Ectodermal cell (in vitro differentiated cells): Measurements from ENCODE around the gene RNF182.

Source experiments
- H3K27ac ChIP-seq: 2 replicates; pipeline ENCODE4 v1.7.0; 2013; ENCODE audit warnings: mild to moderate bottlenecking, low read depth, low read length; ENCODE audit not compliant: insufficient read depth, poor library complexity, severe bottlenecking
- H3K27me3 ChIP-seq: 2 replicates; pipeline ENCODE4 v1.7.0; 2013; ENCODE audit warnings: mild to moderate bottlenecking, low read length; ENCODE audit not compliant: insufficient read depth, control insufficient read depth, poor library complexity, severe bottlenecking
- H3K36me3 ChIP-seq: one replicate; pipeline ENCODE4 v1.7.0; 2013; ENCODE audit warnings: low read length; ENCODE audit not compliant: control insufficient read depth, insufficient read depth
- H3K4me1 ChIP-seq: one replicate; pipeline ENCODE4 v1.7.0; 2013; ENCODE audit warnings: low read length; ENCODE audit not compliant: control insufficient read depth, insufficient read depth
- H3K4me3 ChIP-seq: 2 replicates; pipeline ENCODE4 v1.7.0; 2013; ENCODE audit warnings: low read depth, low read length, control low read depth; ENCODE audit not compliant: insufficient read depth
- H3K9me3 ChIP-seq: 2 replicates; pipeline ENCODE4 v1.7.0; 2013; ENCODE audit warnings: mild to moderate bottlenecking, low read length, moderate library complexity; ENCODE audit not compliant: control insufficient read depth
- WGBS, 2 experiments: methylation state at CpG; one replicate each; pipeline ENCODE4 v1.1.7; 2013; ENCODE audit warnings: missing lambda C conversion rate in 2 of 2; 5-methylcytosine and 5-hydroxymethylcytosine counted together

RNF182 gene

DNA sequence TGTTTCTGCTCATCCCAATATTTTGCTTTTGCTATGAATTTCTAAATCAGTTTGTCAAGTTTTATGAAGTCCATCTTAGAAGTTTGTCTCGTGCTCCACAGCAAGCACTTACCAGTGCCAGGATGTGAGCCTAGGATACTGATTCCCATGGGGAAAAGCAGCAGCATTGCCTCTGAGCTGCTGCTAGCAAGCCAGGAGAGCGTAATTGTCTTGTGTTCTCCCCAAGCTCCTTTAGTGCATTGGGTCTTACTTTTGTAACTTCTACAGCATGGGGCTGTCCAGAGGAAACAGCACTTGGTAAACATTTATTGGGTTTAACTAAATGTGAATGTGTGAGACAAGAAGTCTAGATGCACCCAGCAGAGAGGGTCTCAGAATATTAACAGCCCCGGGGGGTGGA, 76.1 kb downstream of the RNF182 start:
- Histone ChIP-seq H3K27ac (no peak overlapping the region), H3K36me3 (no peaks in the 10 kb centered on the region), H3K4me1 (peaks cover 5% of the 10 kb centered on the region), H3K27me3 (no peaks in the 10 kb centered on the region), H3K9me3 (no peaks in the 10 kb centered on the region), H3K4me3 (no peak overlapping the region)
- WGBS, 2 experiments, result 91 to 92% methylated on average over 3 of the region's 3 CpGs

DNA sequence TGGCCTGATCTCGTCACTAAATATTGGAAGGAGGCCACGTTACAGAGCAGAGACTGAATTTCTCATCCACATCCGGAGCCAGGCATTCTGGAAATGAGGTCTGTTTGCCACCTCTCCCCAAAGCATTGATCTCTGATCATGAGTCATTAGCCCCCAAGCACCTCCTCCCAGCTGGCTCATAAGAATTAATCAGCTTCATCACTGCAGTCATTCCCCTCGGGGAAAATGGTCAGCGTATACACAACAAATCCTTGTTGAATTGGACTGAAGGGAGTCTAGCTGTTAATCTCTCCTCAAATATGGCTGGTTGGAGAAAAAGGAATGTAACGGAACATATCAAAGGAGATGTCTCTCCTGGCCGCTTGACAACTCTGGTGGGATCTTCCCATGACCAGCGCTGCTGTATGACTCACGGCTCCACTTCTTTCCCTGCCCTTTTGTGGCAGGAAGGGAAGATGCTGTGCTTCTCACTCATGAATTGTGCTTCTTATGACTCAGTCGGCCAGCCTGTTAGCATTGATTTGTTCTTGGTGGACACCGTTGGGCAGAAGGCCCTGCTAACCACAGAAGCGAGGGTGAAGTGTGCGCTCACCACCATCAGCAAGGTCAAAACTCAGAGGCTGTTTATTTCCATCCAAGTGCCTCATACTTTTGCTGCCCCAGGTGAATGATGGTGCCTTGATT, 76.7 kb downstream of the RNF182 start:
- Histone ChIP-seq H3K9me3 (no peaks in the 10 kb centered on the region), H3K27me3 (no peaks in the 10 kb centered on the region), H3K27ac (no peak overlapping the region), H3K4me1 (peaks cover 5% of the 10 kb centered on the region), H3K36me3 (no peaks in the 10 kb centered on the region), H3K4me3 (no peak overlapping the region)
- 85 to 92% methylated on average over 13 of the region's 13 CpGs for WGBS, 2 experiments

DNA sequence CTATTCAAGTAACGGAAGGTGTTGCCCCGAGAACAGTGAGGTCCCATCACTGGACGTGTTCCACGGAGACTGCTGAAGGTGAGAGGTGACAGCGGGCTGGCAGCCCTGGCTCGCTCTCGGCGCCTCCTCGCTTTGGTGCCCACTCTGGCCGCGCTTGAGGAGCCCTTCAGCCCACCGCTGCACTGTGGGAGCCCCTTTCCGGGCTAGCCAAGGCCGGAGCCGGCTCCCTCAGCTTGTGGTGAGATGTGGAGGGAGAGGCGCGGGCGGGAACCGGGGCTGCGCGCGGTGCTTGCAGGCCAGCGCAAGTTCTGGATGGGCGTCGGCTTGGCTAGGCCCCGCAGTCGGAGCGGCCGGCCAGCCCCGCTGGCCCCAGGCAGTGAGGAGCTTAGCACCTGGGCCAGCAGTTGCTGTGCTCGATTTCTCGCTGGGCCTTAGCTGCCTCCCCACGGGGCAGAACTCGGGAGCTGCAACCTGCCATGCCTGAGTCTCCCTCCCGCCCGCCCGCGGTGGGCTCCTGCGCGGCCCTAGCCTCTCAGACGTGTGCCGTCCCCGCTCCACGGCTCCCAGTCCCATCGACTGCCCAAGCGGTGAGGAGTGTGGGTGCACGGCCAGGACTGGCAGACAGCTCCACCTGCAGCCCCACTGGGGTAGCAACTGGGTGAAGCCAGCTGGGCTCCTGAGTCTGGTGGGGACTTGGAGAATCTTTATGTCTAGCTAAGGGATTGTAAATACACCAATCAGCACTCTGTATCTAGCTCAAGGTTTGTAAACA, 77.6 kb downstream of the RNF182 start:
- WGBS, 2 experiments, result 97 to 98% methylated on average over 46 of the region's 47 CpGs
- Histone ChIP-seq H3K27ac (no peak overlapping the region), H3K36me3 (no peaks in the 10 kb centered on the region), H3K27me3 (no peaks in the 10 kb centered on the region), H3K4me1 (peaks cover 5% of the 10 kb centered on the region), H3K9me3 (no peaks in the 10 kb centered on the region), H3K4me3 (no peak overlapping the region)

DNA sequence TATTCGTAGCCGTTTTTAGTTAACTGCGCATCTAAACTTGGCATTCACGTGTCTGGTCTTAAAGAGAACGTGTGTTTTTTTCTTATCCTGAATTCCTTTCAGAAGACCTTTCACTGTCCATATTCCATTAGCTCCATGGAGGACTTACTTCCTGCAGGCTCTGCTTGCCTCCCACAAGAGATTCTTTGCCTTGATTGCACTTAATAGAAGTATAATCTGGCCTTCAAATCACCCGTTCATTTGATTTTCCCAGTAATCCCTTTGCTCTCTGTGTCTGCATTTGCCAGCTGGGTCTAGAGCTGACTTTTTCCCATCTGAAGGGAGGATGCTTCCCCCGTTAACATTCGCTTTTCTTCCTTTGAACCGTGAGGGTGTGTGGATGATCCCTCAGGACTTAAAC, 79.5 kb downstream of the RNF182 start:
- WGBS, 2 experiments, result 90 to 91% methylated on average over 9 of the region's 9 CpGs

DNA sequence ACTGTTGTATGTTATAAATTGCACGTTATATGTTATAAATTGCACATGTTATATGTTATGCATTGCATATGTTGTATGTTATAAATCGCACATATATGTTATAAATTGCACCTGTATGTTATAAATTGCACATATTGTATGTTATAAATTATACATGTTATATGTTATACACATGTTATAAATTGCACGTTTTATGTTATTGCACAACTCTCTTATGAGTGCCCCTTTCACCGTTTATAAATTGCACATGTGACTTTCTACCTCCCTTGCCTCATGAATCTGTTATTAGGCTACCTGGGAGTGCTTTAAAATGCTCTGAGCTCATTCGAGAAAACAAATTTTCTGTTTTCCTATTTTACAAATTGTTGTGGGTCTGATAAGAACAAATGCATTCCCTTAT, 84.1 kb downstream of the RNF182 start:
- H3K4me3 ChIP-seq, result no peak overlapping the region
- WGBS, 2 experiments, result 90 to 95% methylated on average over 2 to 4 of the region's 5 CpGs
- no peak overlapping the region for H3K27ac ChIP-seq
- H3K4me1 ChIP-seq, result peaks cover 19% of the 10 kb centered on the region
- no peaks in the 10 kb centered on the region for H3K36me3 ChIP-seq
- H3K9me3 ChIP-seq, result no peaks in the 10 kb centered on the region
- no peaks in the 10 kb centered on the region for H3K27me3 ChIP-seq

More for the DNA sequence above, 79.5 kb downstream of the RNF182 start:
- no peaks in the 10 kb centered on the region for H3K9me3 ChIP-seq
- H3K27me3 ChIP-seq, result no peaks in the 10 kb centered on the region
- no peaks in the 10 kb centered on the region for H3K36me3 ChIP-seq
- H3K4me3 ChIP-seq, result no peak overlapping the region
- no peak overlapping the region for H3K27ac ChIP-seq
- H3K4me1 ChIP-seq, result peaks cover 10% of the 10 kb centered on the region

DNA sequence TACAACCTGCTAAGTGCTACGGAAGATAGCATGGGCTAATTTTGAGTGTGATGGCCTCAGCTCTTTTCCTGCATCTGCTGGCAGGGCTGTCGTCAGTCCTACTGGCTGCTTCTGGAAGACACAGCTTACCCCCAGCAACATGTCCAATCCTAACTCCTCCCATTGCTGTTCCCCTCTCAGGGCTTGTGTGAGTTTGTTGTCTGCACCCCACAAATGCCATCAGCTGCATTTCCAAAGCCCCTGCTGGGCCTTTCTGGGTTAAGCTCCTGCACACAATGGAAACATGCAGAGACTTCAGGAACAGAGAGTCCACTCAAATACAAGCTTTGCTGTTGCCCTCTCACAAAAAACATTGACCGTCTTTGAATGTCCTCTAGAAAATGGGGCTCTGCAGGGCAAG, 84.7 kb downstream of the RNF182 start:
- peaks cover 19% of the 10 kb centered on the region for H3K4me1 ChIP-seq

DNA sequence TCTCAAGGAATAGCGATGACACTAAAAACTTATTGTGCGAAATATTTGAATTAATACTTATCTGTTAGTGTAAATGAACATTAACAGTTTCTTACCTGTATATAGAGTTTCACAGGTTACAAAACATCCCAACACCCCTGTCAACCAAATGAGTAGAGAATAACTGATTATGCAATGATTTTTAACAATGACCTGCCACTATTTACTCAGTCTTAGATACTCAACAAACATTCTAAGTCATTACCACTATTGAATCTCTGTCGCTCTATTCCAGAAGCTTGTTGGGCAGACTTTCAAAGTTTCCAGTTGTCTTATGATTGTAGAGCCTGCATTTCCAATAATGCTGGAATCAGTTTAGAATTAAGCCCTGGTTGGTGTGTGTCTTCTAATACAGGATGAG, 85.5 kb downstream of the RNF182 start:
- Histone ChIP-seq H3K4me1 (peaks cover 14% of the 10 kb centered on the region), H3K9me3 (no peaks in the 10 kb centered on the region), H3K36me3 (no peaks in the 10 kb centered on the region), H3K4me3 (no peak overlapping the region), H3K27ac (no peak overlapping the region), H3K27me3 (no peaks in the 10 kb centered on the region)
- 68 to 100% methylated on average over 1 to 2 of the region's 3 CpGs for WGBS, 2 experiments

More for the DNA sequence above, 84.7 kb downstream of the RNF182 start:
- Histone ChIP-seq H3K27me3 (no peaks in the 10 kb centered on the region), H3K36me3 (no peaks in the 10 kb centered on the region), H3K4me3 (no peak overlapping the region), H3K9me3 (no peaks in the 10 kb centered on the region), H3K27ac (no peak overlapping the region)
- 17 to 27% methylated on average over 3 of the region's 3 CpGs for WGBS, 2 experiments

DNA sequence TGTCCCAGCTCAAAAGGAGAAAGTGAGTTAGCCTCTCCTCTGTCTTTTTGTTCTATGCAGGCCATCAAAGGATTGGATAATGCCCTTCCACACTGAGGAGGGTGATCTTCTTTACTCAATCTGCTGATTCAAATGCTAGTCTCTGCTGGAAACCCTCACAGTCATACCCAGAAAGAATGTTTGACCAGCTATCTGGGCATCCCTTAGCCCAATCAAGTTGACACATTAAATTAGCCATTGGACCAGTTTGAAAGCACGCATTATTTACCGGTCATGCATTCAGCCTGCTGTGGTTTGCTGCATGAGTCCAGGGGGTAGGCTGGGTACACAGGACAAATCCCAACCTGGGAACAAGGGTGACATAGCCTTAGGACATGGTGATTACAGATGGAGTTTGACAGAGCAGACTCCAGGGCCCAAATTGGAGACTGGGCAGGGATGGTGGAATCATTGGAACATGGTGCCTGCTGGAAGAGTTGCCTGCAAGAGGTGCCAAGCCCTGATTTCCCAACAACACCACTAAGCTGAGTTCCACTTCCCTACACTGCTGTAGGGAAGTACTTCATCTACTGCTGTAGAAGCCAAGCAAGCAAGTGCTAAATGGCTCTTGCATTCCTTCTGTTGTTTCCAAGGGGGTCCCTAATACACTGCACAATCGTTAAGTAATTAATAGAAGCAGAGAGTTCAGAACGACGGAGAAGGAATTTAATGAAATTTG, 87.7 kb downstream of the RNF182 start:
- Histone ChIP-seq H3K36me3 (no peaks in the 10 kb centered on the region), H3K4me1 (peaks cover 30% of the 10 kb centered on the region), H3K9me3 (no peaks in the 10 kb centered on the region), H3K27me3 (no peaks in the 10 kb centered on the region), H3K27ac (no peak overlapping the region), H3K4me3 (no peak overlapping the region)
- WGBS, 2 experiments, result 97% methylated on average over 5 of the region's 5 CpGs

DNA sequence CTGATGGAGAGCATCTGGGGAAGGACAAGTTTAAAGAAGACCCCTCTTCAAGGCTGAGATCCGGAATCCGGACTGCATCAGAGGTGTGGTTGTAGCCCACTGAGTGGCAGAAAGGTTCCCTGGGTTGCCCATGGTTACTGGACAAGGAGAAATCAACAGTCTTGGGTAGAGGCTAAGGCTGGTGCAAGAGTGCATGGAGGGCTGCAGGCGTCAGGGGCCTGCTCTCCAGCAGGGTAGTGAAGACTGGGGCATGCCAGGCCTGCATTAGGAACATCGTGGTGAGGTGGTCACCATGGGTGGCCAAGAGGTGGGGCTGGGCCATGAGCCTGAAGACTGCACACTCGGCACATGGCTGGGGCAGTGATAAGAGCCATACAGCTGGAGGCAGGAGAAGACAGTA, 91.2 kb downstream of the RNF182 start:
- H3K27me3 ChIP-seq, result no peaks in the 10 kb centered on the region
- H3K4me1 ChIP-seq, result peaks cover 26% of the 10 kb centered on the region
- no peaks in the 10 kb centered on the region for H3K9me3 ChIP-seq
- H3K36me3 ChIP-seq, result no peaks in the 10 kb centered on the region
- H3K27ac ChIP-seq, result no peak overlapping the region
- H3K4me3 ChIP-seq, result no peak overlapping the region
- WGBS, 2 experiments, result 85 to 88% methylated on average over 5 of the region's 5 CpGs

DNA sequence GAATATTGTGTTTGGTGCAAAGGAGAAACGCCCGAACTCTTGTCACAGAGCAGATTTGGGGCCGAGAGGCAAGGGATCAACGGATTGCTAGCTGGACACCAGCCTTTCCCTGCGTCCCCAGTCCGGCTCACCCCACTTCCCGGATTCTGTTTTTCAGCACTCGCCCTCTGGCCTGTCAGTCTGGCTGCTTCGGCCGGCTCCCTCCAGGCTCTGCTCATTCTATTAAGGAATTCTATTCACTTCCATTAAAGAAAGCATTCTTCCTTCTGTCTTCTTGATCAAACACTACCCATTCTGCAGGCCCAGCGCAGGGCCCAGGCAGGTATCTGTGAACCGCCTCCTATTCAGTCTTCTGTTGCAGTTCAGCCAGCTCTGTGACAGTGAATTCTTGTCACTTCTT, 91.7 kb downstream of the RNF182 start:
- Histone ChIP-seq H3K4me3 (no peak overlapping the region), H3K27me3 (no peaks in the 10 kb centered on the region), H3K36me3 (no peaks in the 10 kb centered on the region), H3K9me3 (no peaks in the 10 kb centered on the region), H3K27ac (no peak overlapping the region), H3K4me1 (peaks cover 30% of the 10 kb centered on the region)
- 49 to 53% methylated on average over 12 of the region's 12 CpGs for WGBS, 2 experiments
